Mesenchymal stem cell (in vitro differentiated cells and primary cell): ENCODE data around the gene POMT2.
"Not testable (repeated sequence)": the region's sequence is repeated elsewhere in the genome, so short reads cannot be mapped to it uniquely, and the experiment has no call there.

ENCODE experiments used
- DNase-seq: peaks from one replicate; pipeline ENCODE4 v3.0.0-alpha.2; 2013
- H2AFZ ChIP-seq: one replicate; pipeline ENCODE4 v1.6.1; 2013; ENCODE audit warnings: low read depth, mild to moderate bottlenecking, control low read depth, inconsistent platforms, low read length, moderate library complexity
- H2AK5ac ChIP-seq: 2 replicates; pipeline ENCODE4 v1.6.1; 2013; ENCODE audit warnings: low read length, moderate library complexity, mild to moderate bottlenecking, inconsistent platforms; ENCODE audit not compliant: severe bottlenecking
- H2BK120ac ChIP-seq: one replicate; pipeline ENCODE4 v1.6.1; 2013; ENCODE audit warnings: low read depth, mild to moderate bottlenecking, inconsistent platforms, low read length, moderate library complexity
- H2BK12ac ChIP-seq, 2 experiments: one replicate each; pipeline ENCODE4 v1.6.1; 2013; ENCODE audit warnings: inconsistent platforms in 2 of 2, low read length in 2 of 2, mild to moderate bottlenecking in 2 of 2, moderate library complexity in 2 of 2, control low read depth in 1 of 2
- H2BK15ac ChIP-seq: one replicate; pipeline ENCODE4 v1.6.1; 2013; ENCODE audit warnings: mild to moderate bottlenecking, low read depth, inconsistent platforms; ENCODE audit not compliant: poor library complexity, severe bottlenecking
- H2BK5ac ChIP-seq: 2 replicates; pipeline ENCODE4 v1.6.1; 2013; ENCODE audit warnings: low read depth, mild to moderate bottlenecking, low read length, control low read depth, inconsistent platforms; ENCODE audit not compliant: poor library complexity, severe bottlenecking
- H3K14ac ChIP-seq, 2 experiments: one replicate each; pipeline ENCODE4 v1.6.1; 2013; ENCODE audit warnings: inconsistent platforms in 2 of 2, low read length in 2 of 2, control low read depth in 1 of 2, mild to moderate bottlenecking in 1 of 2, moderate library complexity in 1 of 2
- H3K18ac ChIP-seq, 2 experiments: one replicate each; pipeline ENCODE4 v1.6.1; 2013; ENCODE audit warnings: inconsistent platforms in 2 of 2, low read length in 2 of 2, control low read depth in 1 of 2, low read depth in 1 of 2, mild to moderate bottlenecking in 1 of 2
- H3K23ac ChIP-seq, 2 experiments: one replicate each; pipeline ENCODE4 v1.6.1; 2013; ENCODE audit warnings: inconsistent platforms in 2 of 2, low read length in 2 of 2, mild to moderate bottlenecking in 2 of 2, moderate library complexity in 2 of 2, control low read depth in 1 of 2
- H3K27ac ChIP-seq: 2 replicates; pipeline ENCODE4 v1.5.1; 2013; ENCODE audit warnings: mild to moderate bottlenecking, moderate library complexity, low read length, control low read depth, inconsistent platforms; ENCODE audit not compliant: poor library complexity, severe bottlenecking
- H3K27me3 ChIP-seq, 2 experiments: 2 replicates each; pipeline versions ENCODE4 v1.6.1 to v1.7.0; 2013; ENCODE audit warnings: low read length in 2 of 2, mild to moderate bottlenecking in 2 of 2, moderate library complexity in 2 of 2, control low read depth in 1 of 2, inconsistent platforms in 1 of 2; ENCODE audit not compliant: control insufficient read depth in 1 of 2, insufficient read depth in 1 of 2
- H3K36me3 ChIP-seq, 2 experiments: 2 replicates each; pipeline versions ENCODE4 v1.6.1 to v1.7.0; 2013; ENCODE audit warnings: low read length in 2 of 2, control low read depth in 1 of 2, inconsistent platforms in 1 of 2, low read depth in 1 of 2, mild to moderate bottlenecking in 1 of 2; ENCODE audit not compliant: insufficient read depth in 2 of 2, control insufficient read depth in 1 of 2
- H3K4ac ChIP-seq, 2 experiments: one replicate each; pipeline ENCODE4 v1.6.1; 2013; ENCODE audit warnings: inconsistent platforms in 2 of 2, low read length in 2 of 2, mild to moderate bottlenecking in 2 of 2, moderate library complexity in 2 of 2, control low read depth in 1 of 2, low read depth in 1 of 2
- H3K4me1 ChIP-seq: 2 replicates; pipeline ENCODE4 v1.6.1; 2013; ENCODE audit warnings: low read depth, low read length, control low read depth; ENCODE audit not compliant: control insufficient read depth, insufficient read depth
- H3K4me2 ChIP-seq: 2 replicates; pipeline ENCODE4 v1.6.1; 2013; ENCODE audit warnings: low read length, mild to moderate bottlenecking, inconsistent platforms; ENCODE audit not compliant: poor library complexity, severe bottlenecking
- H3K4me3 ChIP-seq, 2 experiments: 2 replicates each; pipeline versions ENCODE4 v1.5.1 to v1.7.0; 2013; ENCODE audit warnings: low read length in 2 of 2, mild to moderate bottlenecking in 2 of 2, control low read depth in 1 of 2, low read depth in 1 of 2; ENCODE audit not compliant: insufficient read depth in 1 of 2
- H3K79me1 ChIP-seq: replicated peaks from 2 replicates; pipeline ENCODE4 v1.6.1; 2013; ENCODE audit warnings: mild to moderate bottlenecking, control low read depth, low read length, inconsistent platforms; ENCODE audit not compliant: poor library complexity, severe bottlenecking
- H3K9ac ChIP-seq: 2 replicates; pipeline ENCODE4 v1.7.0; 2013; ENCODE audit warnings: mild to moderate bottlenecking, low read length, moderate library complexity
- H3K9me3 ChIP-seq: 2 replicates; pipeline ENCODE4 v1.7.0; 2013; ENCODE audit warnings: mild to moderate bottlenecking, low read length; ENCODE audit not compliant: control insufficient read depth
- H4K8ac ChIP-seq: one replicate; pipeline ENCODE4 v1.6.1; 2013; ENCODE audit warnings: inconsistent platforms, mild to moderate bottlenecking, low read length, moderate library complexity
- H4K91ac ChIP-seq: one replicate; pipeline ENCODE4 v1.6.1; 2013; ENCODE audit warnings: mild to moderate bottlenecking, low read length, inconsistent platforms
- whole genome bisulfite sequencing: methylation state at CpG from one replicate; pipeline ENCODE4 v1.1.7; 2013; ENCODE audit warnings: mixed read lengths; 5-methylcytosine and 5-hydroxymethylcytosine counted together

Gene POMT2

GRCh38 chr14:77318756-77319155 is 1.9 kb downstream of the POMT2 start:
- 98% methylated on average over 11 of the region's 11 CpGs for WGBS
- H2AFZ ChIP-seq, H4K91ac ChIP-seq, H4K8ac ChIP-seq, DNase-seq, H3K9me3 ChIP-seq, H2BK120ac ChIP-seq, H3K9ac ChIP-seq, H2BK15ac ChIP-seq, H3K14ac ChIP-seq, H2BK5ac ChIP-seq, H3K23ac ChIP-seq, H3K27ac ChIP-seq, H2BK12ac ChIP-seq, H3K18ac ChIP-seq, H3K36me3 ChIP-seq, H3K4me3 ChIP-seq, H3K4ac ChIP-seq, H2AK5ac ChIP-seq, H3K27me3 ChIP-seq: not testable (repeated sequence)
- H3K4me2 ChIP-seq, result peak overlapping the region; percentile 11
- peaks cover 16% of the 10 kb centered on the region for H3K4me1 ChIP-seq
- peaks cover 33% of the 10 kb centered on the region for H3K79me1 ChIP-seq

- no peak overlapping the region for H3K4me3 ChIP-seq
- no peak overlapping the region for H2BK12ac ChIP-seq
- H3K27ac ChIP-seq, result no peak overlapping the region
- H3K4me2 ChIP-seq, result no peak overlapping the region
- H3K36me3 ChIP-seq, result peaks cover 0 to 3% of the 10 kb centered on the region in 2 experiments
- no peak overlapping the region for H2AK5ac ChIP-seq
- H3K9ac ChIP-seq, result peak overlapping the region; percentile 4
- DNase-seq, result no peak
- no peak overlapping the region for H3K14ac ChIP-seq
- H4K8ac ChIP-seq, result no peak overlapping the region
- no peak overlapping the region for H2BK5ac ChIP-seq
- H3K79me1 ChIP-seq, result peaks cover 31% of the 10 kb centered on the region
- no peak overlapping the region for H3K23ac ChIP-seq
- H3K4ac ChIP-seq, result no peak overlapping the region
- H3K18ac ChIP-seq, result no peak overlapping the region
- H2BK15ac ChIP-seq, result no peak overlapping the region
- H4K91ac ChIP-seq, result no peak overlapping the region
- H3K4me1 ChIP-seq, result peaks cover 17% of the 10 kb centered on the region
- no peaks in the 10 kb centered on the region for H3K9me3 ChIP-seq
- H3K27me3 ChIP-seq, result no peaks in the 10 kb centered on the region
- no peak overlapping the region for H2BK120ac ChIP-seq
- WGBS, result 90% methylated on average over 4 of the region's 5 CpGs
- no peak overlapping the region for H2AFZ ChIP-seq
Observed at GRCh38 chr14:77318006-77318553, 2.6 kb downstream of the POMT2 start.

- Histone ChIP-seq H3K36me3 (peaks cover 0 to 3% of the 10 kb centered on the region in 2 experiments), H2AFZ (no peak overlapping the region), H3K18ac (no peak overlapping the region), H3K4me1 (peaks cover 14% of the 10 kb centered on the region), H4K91ac (peak overlapping the region; percentile 11), H3K27ac (no peak overlapping the region), H3K4me2 (no peak overlapping the region), H3K23ac (no peak overlapping the region), H3K9ac (peak overlapping the region; percentile 34), H2BK120ac (no peak overlapping the region), H3K9me3 (no peaks in the 10 kb centered on the region), H3K79me1 (peaks cover 26% of the 10 kb centered on the region), H3K14ac (no peak overlapping the region), H4K8ac (no peak overlapping the region), H3K27me3 (no peaks in the 10 kb centered on the region), H3K4me3 (no peak overlapping the region), H2BK5ac (no peak overlapping the region), H3K4ac (no peak overlapping the region), H2BK15ac (no peak overlapping the region), H2BK12ac (peak overlapping the region in 1 of 2 experiments; percentile 32), H2AK5ac (no peak overlapping the region)
- WGBS, result 92% methylated on average over 5 of the region's 5 CpGs
- DNase-seq, result no peak
Observed at GRCh38 chr14:77316872-77317301, 3.8 kb downstream of the POMT2 start.

- H2BK15ac ChIP-seq, result no peak overlapping the region
- no peak overlapping the region for H4K91ac ChIP-seq
- peaks cover 14% of the 10 kb centered on the region for H3K4me1 ChIP-seq
- peak overlapping the region; percentile 5 for H3K9ac ChIP-seq
- no peak for DNase-seq
- no peak overlapping the region for H3K4ac ChIP-seq
- H3K23ac ChIP-seq, result no peak overlapping the region
- H4K8ac ChIP-seq, result no peak overlapping the region
- no peak overlapping the region for H2BK5ac ChIP-seq
- no peak overlapping the region for H2BK120ac ChIP-seq
- peak overlapping the region; percentile 23 for H2AK5ac ChIP-seq
- H2BK12ac ChIP-seq, result no peak overlapping the region
- no peak overlapping the region for H2AFZ ChIP-seq
- no peak overlapping the region for H3K4me2 ChIP-seq
- H3K9me3 ChIP-seq, result no peaks in the 10 kb centered on the region
- peaks cover 0 to 3% of the 10 kb centered on the region in 2 experiments for H3K36me3 ChIP-seq
- 80% methylated on average over 1 of the region's 1 CpG for WGBS
- no peak overlapping the region for H3K18ac ChIP-seq
- peaks cover 32% of the 10 kb centered on the region for H3K79me1 ChIP-seq
- H3K27me3 ChIP-seq, result no peaks in the 10 kb centered on the region
- H3K27ac ChIP-seq, result no peak overlapping the region
- H3K4me3 ChIP-seq, result no peak overlapping the region
- H3K14ac ChIP-seq, result no peak overlapping the region
Observed at GRCh38 chr14:77316195-77316505, 4.5 kb downstream of the POMT2 start.
